NCI-H1105 (cell line): Measurements from ENCODE around the gene CHKB.

Source experiments
- DNase-seq: peaks from one replicate; lab custom pipeline; 2025; lab: John Stamatoyannopoulos, UW

The CHKB gene

GRCh38 chr22:50573491-50574382 lies 8.9 kb downstream of the CHKB start:
- no peak for DNase-seq

- no peak for DNase-seq
These were observed 9.7 kb downstream of the CHKB start for GRCh38 chr22:50572965-50573364.

DNA sequence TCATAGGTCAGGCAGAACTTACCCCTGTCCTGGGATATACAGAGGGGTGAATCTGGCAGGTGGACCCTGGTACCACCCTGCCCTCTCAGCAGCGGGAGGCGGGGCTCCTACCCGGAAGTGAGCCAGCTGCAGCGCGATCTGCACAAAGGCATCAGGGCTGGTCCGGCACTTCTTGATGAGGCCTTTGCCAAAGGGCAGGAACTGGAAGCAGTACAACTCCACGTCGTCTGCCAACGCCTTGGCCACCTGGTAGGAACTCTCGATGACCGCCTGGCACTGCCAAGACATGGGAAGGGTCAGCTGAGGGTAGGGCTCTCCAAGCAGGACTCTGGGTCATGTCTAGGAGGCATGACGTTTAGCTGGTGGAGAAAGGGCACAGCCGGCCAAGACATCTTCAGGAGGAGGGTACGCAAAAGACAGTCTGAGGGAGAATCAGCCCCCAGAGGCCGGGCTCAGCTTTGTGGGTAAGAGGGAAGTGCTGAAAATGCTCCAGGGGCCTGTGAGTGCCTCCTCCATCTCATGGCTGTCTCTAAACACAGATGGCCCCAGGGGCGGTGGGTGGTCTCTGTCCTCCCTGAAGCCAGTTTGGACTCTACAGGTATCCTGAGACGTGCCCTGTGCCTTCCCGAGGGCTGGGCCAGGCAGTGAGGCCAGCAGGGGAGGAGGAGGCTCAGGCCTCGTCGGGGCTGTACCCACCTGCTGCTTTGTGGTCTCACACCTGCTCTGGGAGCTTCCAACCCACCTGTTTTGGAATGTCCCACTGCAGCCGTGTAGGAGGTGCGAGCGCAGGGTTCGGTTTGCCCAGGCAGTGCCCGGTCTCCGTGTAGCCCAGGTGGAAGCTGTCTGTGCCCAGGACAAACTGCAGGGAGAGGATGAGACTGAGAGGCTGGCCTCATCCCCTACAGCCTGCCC lies 11.1 kb downstream of the CHKB start:
- DNase-seq: no peak

DNA sequence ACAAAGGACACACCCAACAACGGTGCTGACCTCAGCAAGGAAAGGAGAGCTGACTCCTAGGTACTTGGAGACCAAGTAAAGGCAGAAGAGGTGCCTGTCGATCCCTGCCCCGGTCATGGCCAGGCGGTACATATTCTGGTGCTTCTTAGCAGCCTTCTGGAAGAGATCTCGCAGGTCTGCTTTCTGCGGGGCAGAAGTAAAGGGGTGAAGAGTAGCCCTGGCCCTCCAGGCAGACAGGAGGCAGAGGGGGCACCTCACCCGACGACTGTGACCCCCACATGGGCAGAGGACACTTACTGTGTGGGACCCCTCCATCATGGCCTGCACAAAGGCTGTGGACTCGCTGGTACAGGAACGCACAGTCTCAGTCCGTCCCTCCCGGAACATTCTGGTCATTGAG lies 11.8 kb downstream of the CHKB start:
- DNase-seq: no peak

DNA sequence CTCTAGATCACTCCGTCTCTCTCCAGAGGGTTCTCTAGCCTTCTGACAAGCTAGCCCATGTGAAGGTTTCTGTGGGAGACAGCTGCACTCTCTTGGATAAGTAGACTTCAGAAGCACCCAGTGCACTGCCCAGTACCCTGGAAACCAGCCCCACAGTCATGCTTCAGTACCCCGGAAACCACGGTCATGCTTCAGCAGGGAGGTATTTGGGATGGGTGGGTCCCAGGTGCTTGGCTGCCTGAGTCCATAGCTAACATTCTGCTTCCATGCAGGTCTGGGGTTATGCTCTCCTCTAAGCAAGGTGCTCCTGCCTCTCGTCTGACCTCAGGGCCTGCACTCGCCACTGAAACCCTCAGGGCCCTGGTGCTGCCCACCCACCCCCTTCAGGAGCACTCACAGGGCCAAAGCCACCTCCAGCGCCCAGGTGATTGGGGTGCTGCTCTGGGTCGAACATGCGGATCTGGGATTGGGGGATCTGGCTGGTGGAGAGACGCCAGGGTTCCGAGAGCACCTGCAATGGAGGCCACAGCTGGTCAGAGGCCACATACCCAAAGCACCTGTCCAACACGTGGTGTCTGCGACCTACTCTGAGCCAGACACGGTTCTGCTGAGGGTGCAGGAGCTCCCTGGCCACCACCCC lies 12.6 kb downstream of the CHKB start:
- no peak for DNase-seq

DNA sequence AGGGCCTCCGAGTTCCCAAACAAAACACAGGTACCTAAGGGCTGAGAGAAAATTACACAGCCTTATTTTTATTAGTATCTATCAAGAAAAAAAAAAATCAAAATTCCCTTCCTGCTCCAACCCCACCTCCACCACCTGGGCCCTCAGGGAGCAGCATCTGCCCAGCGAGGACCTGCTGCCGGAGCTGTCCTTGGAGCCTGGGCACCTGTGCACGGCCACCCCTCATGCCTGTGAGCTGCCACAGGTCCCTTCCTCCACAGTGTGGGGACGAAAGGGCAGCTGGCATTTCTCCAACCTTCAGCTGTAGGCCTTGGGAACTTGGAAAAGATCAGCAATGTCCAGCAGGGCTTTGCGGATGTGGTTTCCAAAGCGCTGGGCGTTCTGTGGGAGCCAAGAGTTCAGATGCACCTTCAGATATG lies 13.6 kb downstream of the CHKB start:
- DNase-seq: no peak

- DNase-seq: no peak
These were observed 14.0 kb downstream of the CHKB start for GRCh38 chr22:50568626-50569025.

DNA sequence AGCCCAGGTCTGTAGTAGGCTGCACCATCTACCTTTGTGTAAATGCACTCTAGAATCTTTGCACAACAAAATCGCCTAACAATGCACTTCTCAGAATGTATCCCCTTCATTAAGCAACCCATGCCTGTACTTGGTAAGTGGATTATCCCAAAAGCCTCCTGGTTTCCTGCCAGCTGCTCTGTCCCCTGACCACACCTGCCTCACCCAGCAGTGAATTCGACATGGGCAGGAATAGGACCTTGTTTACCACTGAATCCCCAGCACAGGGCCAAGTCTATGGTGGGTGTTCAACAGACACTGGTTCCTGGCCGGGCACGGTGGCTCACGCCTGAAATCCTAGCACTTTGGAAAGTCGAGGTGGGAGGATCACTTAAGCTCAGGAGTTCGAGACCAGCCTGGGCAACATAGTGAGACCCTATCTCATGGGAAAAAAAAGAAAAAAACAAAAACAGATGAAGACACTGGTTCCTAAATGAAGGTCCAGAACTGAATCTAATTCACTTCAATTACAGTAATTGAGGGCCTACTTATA lies 14.9 kb downstream of the CHKB start:
- no peak for DNase-seq

GRCh38 chr22:50564289-50564688 lies 18.4 kb downstream of the CHKB start:
- DNase-seq: no peak

GRCh38 chr22:50563413-50564160 lies 19.1 kb downstream of the CHKB start:
- DNase-seq: no peak

DNA sequence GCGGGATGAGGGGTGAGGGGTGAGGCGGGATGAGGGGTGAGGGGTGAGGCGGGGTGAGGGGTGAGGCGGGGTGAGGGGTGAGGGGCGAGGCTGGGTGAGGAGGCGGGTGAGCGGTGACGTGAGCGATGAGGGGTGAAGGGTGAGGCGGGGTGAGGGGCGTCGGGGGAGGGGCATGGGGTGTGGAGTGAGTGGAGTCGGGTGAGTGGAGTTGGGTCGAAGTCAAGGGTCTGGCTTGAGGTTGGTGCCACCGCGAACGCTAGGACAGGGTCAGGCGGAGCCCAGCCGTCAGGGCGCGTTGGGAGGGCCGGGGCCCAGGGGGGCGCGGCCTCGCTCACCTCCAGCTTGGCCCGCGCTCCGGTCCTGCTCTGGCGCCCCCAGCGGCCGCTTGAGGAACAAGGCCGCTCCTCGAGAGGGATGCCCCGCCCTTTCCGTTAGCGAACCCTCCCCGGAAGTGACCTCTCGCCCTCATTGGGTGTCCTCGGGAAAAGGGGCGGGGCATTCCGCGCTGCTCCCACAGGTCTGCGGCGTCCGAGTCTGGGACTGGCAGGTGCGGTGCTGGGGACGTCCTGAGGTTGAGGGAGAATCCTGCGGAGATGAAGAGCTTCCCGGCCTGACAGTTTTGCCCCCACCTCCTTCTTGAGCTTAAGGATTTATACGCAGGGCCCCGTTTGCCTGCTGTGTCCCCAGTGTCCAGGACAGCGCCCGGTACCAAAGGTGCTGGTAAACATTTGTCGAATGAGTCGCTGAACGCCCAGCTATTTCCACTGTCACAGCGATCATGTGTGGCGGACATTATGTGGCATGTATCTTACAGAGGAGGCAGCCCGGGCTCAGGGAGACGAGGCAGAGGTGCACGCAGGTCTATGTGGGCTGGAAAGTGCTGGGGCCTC lies 19.9 kb downstream of the CHKB start, which contains the start of gene SYCE3:
Gene SYCE3, minus strand, starts transcription at position 397 of the 890 bp plus-strand sequence. CDS start 6,514 bp downstream, outside the sequence.
- DNase-seq: peak; percentile 94

- no peak for DNase-seq
These were observed 21.0 kb downstream of the CHKB start for GRCh38 chr22:50561401-50562358.

DNA sequence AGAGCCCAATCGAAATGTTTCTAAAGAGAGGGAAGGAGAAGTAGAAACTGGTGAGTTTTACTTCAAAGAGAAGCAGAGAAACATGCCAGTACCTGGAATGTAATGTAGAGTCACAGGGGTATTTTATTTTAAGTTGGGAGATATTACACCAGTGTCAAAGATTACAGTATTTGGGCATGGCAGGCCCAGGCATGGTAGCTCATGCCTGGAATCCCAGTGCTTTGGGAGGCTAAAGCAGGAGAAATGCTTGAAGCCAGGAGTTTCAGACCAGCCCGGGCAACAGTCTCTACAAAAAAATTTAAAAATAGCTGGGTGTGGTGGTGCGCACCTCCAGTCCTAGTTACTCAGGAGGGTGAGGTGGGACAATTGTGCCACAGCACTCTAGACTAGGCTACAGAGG lies 22.6 kb downstream of the CHKB start:
- DNase-seq: no peak

GRCh38 chr22:50556703-50557102 lies 25.9 kb downstream of the CHKB start:
- no peak for DNase-seq

GRCh38 chr22:50553310-50553709 lies 29.3 kb downstream of the CHKB start:
- no peak for DNase-seq

DNA sequence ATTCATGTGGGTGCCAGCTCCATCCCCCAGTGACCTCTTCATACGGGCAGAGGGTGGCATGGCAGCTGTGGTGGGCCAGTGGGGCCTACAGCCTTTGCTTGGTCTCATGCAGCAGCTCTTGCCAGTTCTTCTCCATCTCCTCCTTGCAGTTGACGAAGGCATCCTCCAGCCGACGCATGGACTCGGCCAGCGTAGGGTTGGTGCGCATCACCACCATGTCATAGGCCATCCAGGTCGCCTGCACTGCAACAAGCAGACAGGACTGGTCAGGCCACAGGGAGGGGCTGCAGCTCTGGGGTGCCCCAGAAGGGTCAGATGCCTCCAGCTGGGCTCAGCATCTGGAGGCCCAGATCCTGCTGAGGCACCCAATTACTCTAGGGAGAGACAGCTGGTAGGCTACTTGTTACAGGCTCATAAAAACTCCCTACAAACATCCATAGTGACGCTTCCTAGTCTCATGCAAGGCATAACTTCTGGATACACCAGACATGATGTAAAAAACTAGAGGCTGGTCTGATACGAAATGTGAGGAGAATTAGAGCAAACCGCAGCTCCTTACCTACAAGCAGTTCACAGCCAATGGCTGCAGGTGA lies 31.4 kb downstream of the CHKB start:
- no peak for DNase-seq

DNA sequence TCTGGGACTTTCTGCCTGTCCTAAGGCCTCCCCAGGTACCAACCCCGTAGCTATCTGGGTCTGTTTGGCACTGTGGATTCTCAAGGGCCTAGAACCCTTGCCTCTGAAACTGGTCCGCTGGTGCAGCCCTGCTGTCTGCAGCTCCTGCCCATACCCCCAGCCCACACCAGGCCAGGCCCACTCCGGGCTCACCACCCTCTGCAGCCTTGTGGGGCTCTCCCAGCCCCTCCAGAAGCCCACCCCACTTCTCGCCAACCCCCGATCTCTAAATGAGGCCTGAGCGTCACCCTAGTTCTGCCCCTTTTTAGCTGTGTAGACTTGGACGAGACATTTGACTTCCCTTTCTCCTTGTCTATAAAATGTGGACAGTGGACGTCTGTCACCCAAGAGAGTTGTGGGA lies 32.3 kb downstream of the CHKB start:
- DNase-seq: no peak

DNA sequence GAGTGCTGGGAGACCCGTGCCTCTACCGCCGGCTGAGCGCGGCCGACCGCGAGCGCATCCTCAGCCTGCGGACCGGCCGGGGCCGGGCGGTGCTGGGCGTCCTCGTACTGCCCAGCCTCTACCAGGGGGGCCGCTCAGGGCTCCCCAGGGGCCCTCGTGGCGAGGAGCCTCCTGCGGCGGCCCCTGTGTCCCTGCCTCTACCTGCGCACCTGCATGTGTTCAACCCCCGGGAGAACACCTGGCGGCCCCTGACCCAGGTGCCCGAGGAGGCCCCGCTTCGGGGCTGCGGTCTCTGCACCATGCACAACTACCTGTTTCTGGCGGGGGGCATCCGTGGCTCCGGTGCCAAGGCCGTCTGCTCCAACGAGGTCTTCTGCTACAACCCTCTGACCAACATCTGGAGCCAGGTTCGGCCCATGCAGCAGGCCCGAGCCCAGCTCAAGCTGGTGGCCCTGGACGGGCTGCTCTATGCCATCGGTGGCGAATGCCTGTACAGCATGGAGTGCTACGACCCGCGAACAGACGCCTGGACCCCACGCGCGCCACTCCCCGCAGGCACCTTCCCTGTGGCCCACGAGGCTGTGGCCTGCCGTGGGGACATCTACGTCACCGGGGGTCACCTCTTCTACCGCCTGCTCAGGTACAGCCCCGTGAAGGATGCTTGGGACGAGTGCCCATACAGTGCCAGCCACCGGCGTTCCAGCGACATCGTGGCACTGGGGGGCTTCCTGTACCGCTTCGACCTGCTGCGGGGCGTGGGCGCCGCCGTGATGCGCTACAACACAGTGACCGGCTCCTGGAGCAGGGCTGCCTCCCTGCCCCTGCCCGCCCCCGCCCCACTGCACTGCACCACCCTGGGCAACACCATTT lies 33.5 kb downstream of the CHKB start:
- DNase-seq: no peak
